Glutamatergic neuron (in vitro differentiated cells): ENCODE measurements around the gene ATXN2L. TPM values are rescaled to one million over a fixed set of nuclear protein-coding genes. Genes with fewer than 3 reads are reported as not detected.

Experiments used
- DNase-seq: peaks from one replicate; pipeline ENCODE4 v3.0.0; 2022
- H3K27ac Mint-ChIP-seq: one replicate; pipeline ENCODE4 v1.8.0; 2020; ENCODE audit warnings: mild to moderate bottlenecking, mixed read lengths, inconsistent platforms; ENCODE audit not compliant: unreplicated experiment
- H3K27me3 Mint-ChIP-seq: one replicate; pipeline ENCODE4 v1.8.0; 2020; ENCODE audit warnings: mild to moderate bottlenecking, moderate library complexity, mixed read lengths, inconsistent platforms; ENCODE audit not compliant: unreplicated experiment
- H3K36me3 Mint-ChIP-seq: one replicate; pipeline ENCODE4 v1.8.0; 2020; ENCODE audit warnings: mild to moderate bottlenecking, mixed read lengths, inconsistent platforms; ENCODE audit not compliant: unreplicated experiment
- H3K4me1 Mint-ChIP-seq: one replicate; pipeline ENCODE4 v1.8.0; 2020; ENCODE audit warnings: mild to moderate bottlenecking, low read depth, mixed read lengths, inconsistent platforms; ENCODE audit not compliant: unreplicated experiment
- H3K4me3 Mint-ChIP-seq: one replicate; pipeline ENCODE4 v1.8.0; 2020; ENCODE audit warnings: mild to moderate bottlenecking, mixed read lengths, inconsistent platforms; ENCODE audit not compliant: unreplicated experiment
- H3K9me3 Mint-ChIP-seq: one replicate; pipeline ENCODE4 v1.8.0; 2020; ENCODE audit warnings: mild to moderate bottlenecking, moderate library complexity, mixed read lengths, inconsistent platforms; ENCODE audit not compliant: unreplicated experiment
- CTCF ChIP-seq: fragments of 200-600 bp; sonication (generic); IDR thresholded peaks from one replicate; pipeline ENCODE4 v1.5.0; 2021; ENCODE audit not compliant: partially characterized antibody, unreplicated experiment
- total RNA-seq: library from RNA; stranded (reverse); fragmentation: NEBNext Ultra II Directional; extraction: Animal tissue kit (Norgen Biotek cat#: 25700); gene quantifications from one replicate; pipeline ENCODE4 v1.2.1, GENCODE V29; 2021; ENCODE audit not compliant: unreplicated experiment

The ATXN2L gene
- total RNA-seq, 1 donor from 2014 or later = 261 TPM

- H3K4me1 Mint-ChIP-seq = peaks cover 10% of the 10 kb centered on the region
- TF ChIP-seq CTCF = no peak
- H3K9me3 Mint-ChIP-seq = peaks cover 3% of the 10 kb centered on the region
- H3K27me3 Mint-ChIP-seq = peaks cover 3% of the 10 kb centered on the region
- H3K27ac Mint-ChIP-seq = peak overlapping the region; percentile 87
- no peak for DNase-seq
- H3K36me3 Mint-ChIP-seq = peaks cover 4% of the 10 kb centered on the region
- peak overlapping the region; percentile 89 for H3K4me3 Mint-ChIP-seq
These were observed 24.1 kb downstream of the ATXN2L start for GRCh38 chr16:28846933-28847273.

GRCh38 chr16:28858421-28858820 lies 35.6 kb downstream of the ATXN2L start:
- Mint-ChIP-seq H3K4me3 (no peak overlapping the region), H3K36me3 (no peaks in the 10 kb centered on the region), H3K27me3 (no peaks in the 10 kb centered on the region), H3K9me3 (peaks cover 4% of the 10 kb centered on the region), H3K27ac (no peak overlapping the region), H3K4me1 (no peaks in the 10 kb centered on the region)
- TF ChIP-seq CTCF = no peak
- DNase-seq = no peak

- no peak overlapping the region for H3K27ac Mint-ChIP-seq
- H3K36me3 Mint-ChIP-seq = no peaks in the 10 kb centered on the region
- peaks cover 5% of the 10 kb centered on the region for H3K9me3 Mint-ChIP-seq
- H3K27me3 Mint-ChIP-seq = no peaks in the 10 kb centered on the region
- H3K4me3 Mint-ChIP-seq = no peak overlapping the region
- DNase-seq = no peak
- no peaks in the 10 kb centered on the region for H3K4me1 Mint-ChIP-seq
- no peak for TF ChIP-seq CTCF
These were observed 36.5 kb downstream of the ATXN2L start for GRCh38 chr16:28859326-28859725.

GRCh38 chr16:28863929-28864793 lies 41.4 kb downstream of the ATXN2L start:
- Mint-ChIP-seq H3K27ac (peak overlapping the region; percentile 98), H3K4me1 (peaks cover 2% of the 10 kb centered on the region), H3K9me3 (peaks cover 8% of the 10 kb centered on the region), H3K36me3 (no peaks in the 10 kb centered on the region), H3K4me3 (peak overlapping the region; percentile 93), H3K27me3 (peaks cover 2% of the 10 kb centered on the region)
- no peak for TF ChIP-seq CTCF
- no peak for DNase-seq

- Mint-ChIP-seq H3K4me3 (peak overlapping the region; percentile 93), H3K36me3 (no peaks in the 10 kb centered on the region), H3K27ac (peak overlapping the region; percentile 98), H3K27me3 (peaks cover 2% of the 10 kb centered on the region), H3K4me1 (peaks cover 2% of the 10 kb centered on the region), H3K9me3 (peaks cover 5% of the 10 kb centered on the region)
- no peak for DNase-seq
- no peak for TF ChIP-seq CTCF
These were observed 42.3 kb downstream of the ATXN2L start for GRCh38 chr16:28865001-28865688.
